Keratinocyte (primary cell): ENCODE results near the gene PPP1R13L. TPM values are rescaled to one million over a fixed set of nuclear protein-coding genes. Genes with fewer than 3 reads are reported as not detected.

Experiments used
- DNase-seq: peaks from one replicate; pipeline ENCODE4 v3.0.0-alpha.2; 2011; ENCODE audit warnings: low read depth, missing footprints, low spot score
- FAIRE-seq: peaks from 2 replicates; lab custom pipeline; 2011; peaks lifted over from hg19 to GRCh38; lab: Jason Lieb, UNC
- H2AFZ ChIP-seq: 2 replicates; pipeline ENCODE4 v1.6.0; 2012; ENCODE audit warnings: low read length, control low read depth, inconsistent platforms; ENCODE audit not compliant: control insufficient read depth
- H3K27ac ChIP-seq: 2 replicates; pipeline ENCODE4 v1.5.1; 2011; ENCODE audit warnings: low read length; ENCODE audit not compliant: control insufficient read depth, insufficient read depth
- H3K27me3 ChIP-seq: 3 replicates; pipeline ENCODE4 v1.6.0; 2011; ENCODE audit warnings: low read length; ENCODE audit not compliant: control insufficient read depth, insufficient read depth; ENCODE audit errors: extremely low read depth
- H3K36me3 ChIP-seq, 2 experiments: 2 replicates in 1 of 2; 3 replicates in 1 of 2; pipeline ENCODE4 v1.5.1; 2011; ENCODE audit warnings: low read length in 2 of 2, mild to moderate bottlenecking in 1 of 2; ENCODE audit not compliant: control insufficient read depth in 2 of 2, insufficient read depth in 2 of 2; ENCODE audit errors: extremely low read depth in 1 of 2
- H3K4me1 ChIP-seq: 3 replicates; pipeline ENCODE4 v1.5.1; 2011; ENCODE audit warnings: low read length; ENCODE audit not compliant: control insufficient read depth, insufficient read depth; ENCODE audit errors: extremely low read depth
- H3K4me2 ChIP-seq: 3 replicates; pipeline ENCODE4 v1.6.0; 2011; ENCODE audit warnings: low read depth, low read length; ENCODE audit not compliant: control insufficient read depth, insufficient read depth; ENCODE audit errors: extremely low read depth
- H3K4me3 ChIP-seq, 3 experiments: fragments of 200-600 bp in 1 of 3; sonication (generic) in 1 of 3; 2 replicates in 2 of 3; 3 replicates in 1 of 3; pipeline ENCODE4 v1.5.1; 2011 to 2016; ENCODE audit warnings: low read length in 3 of 3, mild to moderate bottlenecking in 3 of 3, control low read depth in 2 of 3, inconsistent platforms in 1 of 3, low read depth in 1 of 3, mixed read lengths in 1 of 3, mixed run types in 1 of 3, moderate library complexity in 1 of 3; ENCODE audit not compliant: control insufficient read depth in 2 of 3, insufficient read depth in 2 of 3; ENCODE audit errors: extremely low read depth in 1 of 3
- H3K79me2 ChIP-seq: 2 replicates; pipeline ENCODE4 v1.6.0; 2012; ENCODE audit warnings: low read length; ENCODE audit not compliant: control insufficient read depth, insufficient read depth
- H3K9ac ChIP-seq: 3 replicates; pipeline ENCODE4 v1.6.0; 2011; ENCODE audit warnings: low read length; ENCODE audit not compliant: control insufficient read depth, insufficient read depth; ENCODE audit errors: extremely low read depth
- H3K9me1 ChIP-seq: 3 replicates; pipeline ENCODE4 v1.6.0; 2011; ENCODE audit warnings: low read length; ENCODE audit not compliant: control insufficient read depth, insufficient read depth; ENCODE audit errors: extremely low read depth
- H3K9me3 ChIP-seq: 2 replicates; pipeline ENCODE4 v1.5.1; 2012; ENCODE audit warnings: low read depth, low read length; ENCODE audit not compliant: control insufficient read depth
- H4K20me1 ChIP-seq: 3 replicates; pipeline ENCODE4 v1.6.0; 2011; ENCODE audit warnings: low read length; ENCODE audit not compliant: control insufficient read depth, insufficient read depth; ENCODE audit errors: extremely low read depth
- CTCF ChIP-seq, 3 experiments: IDR thresholded peaks in 1 of 3; conservative IDR thresholded peaks in 1 of 3; optimal IDR thresholded peaks in 1 of 3; 2 replicates in 2 of 3; 3 replicates in 1 of 3; pipeline versions ENCODE3 to v1.5.1; 2011; ENCODE audit warnings: low read length in 3 of 3, mild to moderate bottlenecking in 3 of 3, moderate library complexity in 2 of 3, control low read depth in 1 of 3, inconsistent platforms in 1 of 3; ENCODE audit not compliant: insufficient read depth in 2 of 3; ENCODE audit errors: extremely low read depth in 1 of 3
- EZH2 ChIP-seq: IDR thresholded peaks from one replicate; pipeline ENCODE4 v1.6.1; 2012; ENCODE audit warnings: inconsistent platforms, mild to moderate bottlenecking, low read length, moderate library complexity
- dilution Hi-C: fragments of 300-500 bp; cut with MboI; formaldehyde crosslinking; loops from one replicate; pipeline ENCODE4 v1.7.0; 2020; ENCODE audit warnings: low sequenced_read_pairs; ENCODE audit not compliant: extremely low pct_ligation_motif_present
- polyA plus RNA-seq, 5 experiments: library from polyadenylated mRNA; depleted of rRNA in 3 of 5; stranded (reverse) in 3 of 5; stranded (forward) in 1 of 5; unstranded in 1 of 5; fragments of >200 nt; gene quantifications; 1 replicate in 1 of 5; 2 replicates in 3 of 5; 3 replicates in 1 of 5; pipeline versions ENCODE4 v1.2.1 to v1.2.3, GENCODE V29; 2011 to 2012; ENCODE audit warnings: missing spikeins in 2 of 5, low read depth in 1 of 5, low replicate concordance in 1 of 5

PPP1R13L gene
- polyA plus RNA-seq, 1 donor (not counting 4 experiments of a cell fraction or from before 2014, with no cell fraction given) = 31.2 TPM

GRCh38 chr19:45448887-45449299 lies 44.0 kb upstream of the PPP1R13L start:
- peak; percentile 91 for FAIRE-seq
- no peaks in the 10 kb centered on the region for H3K79me2 ChIP-seq
- H2AFZ ChIP-seq = no peak overlapping the region
- DNase-seq = peak; percentile 86
- H3K9ac ChIP-seq = peak overlapping the region; percentile 78
- peaks cover 66% of the 10 kb centered on the region for H3K4me1 ChIP-seq
- H3K4me2 ChIP-seq = peak overlapping the region; percentile 88
- H4K20me1 ChIP-seq = no peaks in the 10 kb centered on the region
- no peak for TF ChIP-seq EZH2
- no peak for TF ChIP-seq CTCF (optimal IDR thresholded peaks at IDR 0.05 in 1 of 3, IDR thresholded peaks at IDR 0.05 in 1 of 3, conservative IDR thresholded peaks at IDR 0.05 in 1 of 3; ENCODE audit: extremely low read depth in 1 of 3, insufficient read depth in 2 of 3, low read length in 3 of 3)
- H3K27ac ChIP-seq = peak overlapping the region; percentile 86
- H3K9me3 ChIP-seq = no peaks in the 10 kb centered on the region
- H3K36me3 ChIP-seq = no peaks in the 10 kb centered on the region
- no peaks in the 10 kb centered on the region for H3K27me3 ChIP-seq
- peak overlapping the region; percentile 9 to 36 (median 29) for H3K4me3 ChIP-seq
- no peaks in the 10 kb centered on the region for H3K9me1 ChIP-seq
- dilution Hi-C loops = no loop called here

- no peak overlapping the region for H2AFZ ChIP-seq
- no peak for FAIRE-seq
- peak overlapping the region in 2 of 3 experiments; percentile 3 to 29 for H3K4me3 ChIP-seq
- no peaks in the 10 kb centered on the region for H4K20me1 ChIP-seq
- no peaks in the 10 kb centered on the region for H3K27me3 ChIP-seq
- peak overlapping the region; percentile 86 for H3K27ac ChIP-seq
- H3K4me2 ChIP-seq = peak overlapping the region; percentile 88
- no peaks in the 10 kb centered on the region for H3K79me2 ChIP-seq
- DNase-seq = no peak
- no peaks in the 10 kb centered on the region for H3K9me3 ChIP-seq
- TF ChIP-seq CTCF (optimal IDR thresholded peaks at IDR 0.05 in 1 of 3, IDR thresholded peaks at IDR 0.05 in 1 of 3, conservative IDR thresholded peaks at IDR 0.05 in 1 of 3; ENCODE audit: extremely low read depth in 1 of 3, insufficient read depth in 2 of 3, low read length in 3 of 3) (no peak), EZH2 (no peak)
- no peaks in the 10 kb centered on the region for H3K36me3 ChIP-seq
- H3K9ac ChIP-seq = peak overlapping the region; percentile 78
- dilution Hi-C loops = no loop called here
- H3K9me1 ChIP-seq = no peaks in the 10 kb centered on the region
- peaks cover 64% of the 10 kb centered on the region for H3K4me1 ChIP-seq
Measured at GRCh38 chr19:45448425-45448756, 43.5 kb upstream of the PPP1R13L start.
